ENCODE data around the gene EXOC6.

DNA sequence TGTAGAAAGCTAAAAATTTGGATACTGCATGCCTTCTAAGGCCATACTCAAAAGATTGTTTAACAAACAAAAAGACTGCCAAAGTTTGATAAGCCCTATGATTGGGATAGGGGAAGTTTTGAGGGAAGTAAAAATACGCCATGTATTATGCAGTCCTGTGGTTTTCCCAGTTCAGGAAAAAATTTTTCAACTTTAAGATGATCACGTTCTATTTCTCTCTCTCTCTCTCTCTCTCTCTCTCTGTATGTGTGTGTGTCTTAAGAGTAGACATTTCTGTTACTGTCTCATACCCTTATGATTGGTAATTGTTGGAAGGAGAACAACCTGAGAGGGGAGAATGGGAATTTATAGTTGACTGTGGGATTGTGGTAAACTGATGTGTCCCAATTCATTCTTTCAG, 143.2 kb downstream of the EXOC6 start:
- no peak for TF ChIP-seq POLR2A (IDR thresholded peaks at IDR 0.05)
- TF ChIP-seq, protein P1, sequence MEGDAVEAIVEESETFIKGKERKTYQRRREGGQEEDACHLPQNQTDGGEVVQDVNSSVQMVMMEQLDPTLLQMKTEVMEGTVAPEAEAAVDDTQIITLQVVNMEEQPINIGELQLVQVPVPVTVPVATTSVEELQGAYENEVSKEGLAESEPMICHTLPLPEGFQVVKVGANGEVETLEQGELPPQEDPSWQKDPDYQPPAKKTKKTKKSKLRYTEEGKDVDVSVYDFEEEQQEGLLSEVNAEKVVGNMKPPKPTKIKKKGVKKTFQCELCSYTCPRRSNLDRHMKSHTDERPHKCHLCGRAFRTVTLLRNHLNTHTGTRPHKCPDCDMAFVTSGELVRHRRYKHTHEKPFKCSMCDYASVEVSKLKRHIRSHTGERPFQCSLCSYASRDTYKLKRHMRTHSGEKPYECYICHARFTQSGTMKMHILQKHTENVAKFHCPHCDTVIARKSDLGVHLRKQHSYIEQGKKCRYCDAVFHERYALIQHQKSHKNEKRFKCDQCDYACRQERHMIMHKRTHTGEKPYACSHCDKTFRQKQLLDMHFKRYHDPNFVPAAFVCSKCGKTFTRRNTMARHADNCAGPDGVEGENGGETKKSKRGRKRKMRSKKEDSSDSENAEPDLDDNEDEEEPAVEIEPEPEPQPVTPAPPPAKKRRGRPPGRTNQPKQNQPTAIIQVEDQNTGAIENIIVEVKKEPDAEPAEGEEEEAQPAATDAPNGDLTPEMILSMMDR (IDR thresholded peaks at IDR 0.05) = no peak
